NCI-H2171 treated with DMSO at 0.1 percent for 48 hours (cell line): ENCODE results near the gene ARRDC3.
A peak's percentile ranks its signal among the peaks of the same experiment; 100 is the strongest.

ENCODE experiments used
- DNase-seq: peaks from one replicate; lab custom pipeline; 2025; lab: John Stamatoyannopoulos, UW

The ARRDC3 gene

DNA sequence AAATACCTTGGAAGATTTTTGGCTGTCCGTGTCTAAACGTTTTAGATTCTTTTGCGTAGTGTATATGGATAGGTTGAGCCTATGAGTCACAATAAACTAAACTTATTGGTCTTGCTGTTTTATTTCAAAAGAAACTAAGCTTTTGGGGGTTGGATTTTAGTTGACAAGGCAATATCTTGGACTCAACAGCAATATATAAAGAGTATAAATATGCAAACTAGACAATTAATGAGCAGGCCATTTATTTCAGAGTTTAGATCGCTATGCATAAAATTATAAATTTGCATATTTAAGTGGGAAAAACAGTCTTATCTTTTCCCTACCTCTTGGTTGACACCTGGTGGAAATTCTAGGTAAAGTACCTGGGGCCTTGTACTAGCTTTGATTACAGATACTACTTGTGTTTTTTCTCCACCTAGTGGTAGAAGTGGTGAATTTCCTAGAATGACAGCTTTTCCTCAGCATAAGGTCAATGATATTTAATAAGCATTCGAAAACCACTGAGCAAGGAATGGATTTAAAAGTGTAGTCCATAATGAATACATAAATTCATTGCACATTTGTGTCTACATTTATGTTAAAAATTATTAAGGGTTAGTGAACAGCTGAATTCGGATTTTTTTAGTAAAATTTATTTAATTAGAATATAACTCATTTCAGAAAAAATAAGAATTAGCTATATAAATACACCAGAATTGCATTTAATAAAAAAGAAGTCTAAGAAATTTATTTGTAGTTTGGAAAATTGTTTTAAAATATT is 1.7 kb upstream of the ARRDC3 start:
- peak; percentile 87 for DNase-seq

DNA sequence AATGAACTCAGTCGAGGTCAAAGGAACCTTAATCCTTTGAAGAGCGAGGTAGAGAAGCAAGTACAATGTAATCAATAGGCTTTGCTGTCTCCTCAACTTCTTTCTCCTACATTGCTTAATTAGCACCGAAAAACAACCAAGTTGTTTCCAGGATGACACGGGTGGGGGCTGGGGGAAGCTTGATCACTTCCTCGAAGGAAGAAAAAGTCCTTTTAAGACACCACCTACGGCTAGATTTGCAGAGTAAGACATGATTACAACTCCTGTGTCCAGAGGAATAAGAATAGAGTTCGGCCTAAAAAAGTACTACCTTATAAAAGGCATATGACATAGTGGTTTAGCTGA is 811 bp upstream of the ARRDC3 start:
- DNase-seq = peak; percentile 30

GRCh38 chr5:91382530-91383026 is 539 bp downstream of the ARRDC3 start:
- DNase-seq = peak; percentile 64

DNA sequence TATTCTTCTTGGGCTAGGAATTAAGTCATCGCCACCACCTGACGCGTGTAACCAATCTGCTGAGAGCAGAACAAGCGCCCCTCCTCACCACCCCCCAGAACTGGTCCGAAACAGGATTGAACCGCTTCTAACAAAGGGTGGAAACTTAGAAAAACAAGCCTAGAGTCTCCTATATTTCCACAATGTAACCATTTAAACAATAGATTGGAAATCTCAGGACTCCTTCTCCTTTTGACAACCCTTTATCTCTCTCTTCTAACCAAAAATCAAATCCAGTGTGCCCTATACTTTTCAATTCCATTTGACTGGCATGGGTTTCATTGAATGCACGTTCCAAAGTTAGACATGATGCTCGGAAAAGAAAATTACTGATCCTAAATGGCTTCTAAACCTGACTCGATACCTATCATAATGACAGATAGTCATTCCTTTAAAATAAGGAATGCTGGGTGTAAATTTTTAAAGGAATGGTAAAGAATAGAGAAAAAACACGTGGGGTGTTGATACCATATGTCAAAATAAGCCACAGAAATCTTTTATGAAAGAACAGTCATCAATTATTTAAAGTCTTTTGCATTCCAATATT is 1.2 kb downstream of the ARRDC3 start:
- DNase-seq = peak; percentile 80

DNA sequence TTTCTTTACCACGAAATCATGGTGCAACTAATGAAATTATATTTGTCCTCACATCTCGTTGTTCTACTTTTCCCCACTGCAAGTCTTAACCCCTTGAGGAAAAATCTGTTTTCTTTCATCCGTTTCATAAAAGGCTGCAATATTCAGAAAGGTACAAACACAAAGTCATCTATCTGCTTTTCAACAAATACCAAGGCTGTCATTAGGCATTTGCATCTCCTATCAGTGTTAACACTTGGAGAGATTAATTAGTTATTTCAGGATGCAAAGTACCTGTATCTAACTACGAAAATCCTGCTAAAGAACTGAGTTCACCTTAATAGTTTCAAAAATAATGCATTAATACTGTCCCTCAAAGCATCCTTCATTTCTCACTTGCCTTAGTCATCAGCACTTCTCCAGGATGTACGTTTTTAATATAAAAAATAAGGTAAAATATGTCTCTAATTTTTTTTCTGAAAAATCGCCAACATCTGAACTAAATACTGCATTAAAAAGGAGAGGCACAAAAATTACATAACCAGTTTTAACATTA is 1.8 kb downstream of the ARRDC3 start:
- no peak for DNase-seq

DNA sequence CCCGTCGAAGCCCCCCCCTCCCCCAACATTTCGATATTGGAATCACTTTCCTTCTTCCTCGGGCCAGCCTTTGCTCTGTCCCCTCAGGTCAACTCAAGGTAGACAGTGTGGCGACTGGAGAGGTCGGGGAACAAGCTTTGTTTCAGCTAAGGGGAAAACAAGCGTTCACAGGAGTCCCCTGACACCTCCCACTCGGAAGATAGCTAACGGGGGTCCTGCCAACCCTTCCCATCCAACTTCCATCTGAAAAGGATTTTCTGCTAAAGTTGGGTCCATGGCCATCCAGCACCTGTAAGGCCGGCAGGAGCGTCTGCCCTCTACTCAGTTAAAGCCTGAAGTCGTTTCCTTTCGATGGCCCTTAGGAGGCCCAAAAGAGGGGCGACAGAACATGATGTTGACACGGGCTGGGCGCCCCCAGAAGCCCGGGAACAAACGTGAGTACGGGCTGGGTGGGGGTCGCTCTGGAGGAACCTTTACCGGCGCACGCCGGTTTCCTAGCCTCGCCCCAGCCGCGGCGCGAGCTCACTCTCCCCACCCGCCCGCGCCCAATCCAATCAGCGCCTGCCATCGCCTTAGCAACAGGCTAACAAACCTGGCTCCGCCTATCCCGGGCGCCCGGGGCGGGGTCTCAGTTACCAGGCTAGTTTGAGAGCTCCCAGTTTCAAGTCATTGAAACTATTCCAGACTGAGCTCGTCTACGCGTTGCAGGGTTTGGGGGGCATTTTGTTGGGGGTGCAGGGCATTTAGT is 2.5 kb downstream of the ARRDC3 start:
- DNase-seq = peak; percentile 85

- peak; percentile 89 for DNase-seq
Measured at GRCh38 chr5:91379914-91380490, 3.1 kb downstream of the ARRDC3 start.

DNA sequence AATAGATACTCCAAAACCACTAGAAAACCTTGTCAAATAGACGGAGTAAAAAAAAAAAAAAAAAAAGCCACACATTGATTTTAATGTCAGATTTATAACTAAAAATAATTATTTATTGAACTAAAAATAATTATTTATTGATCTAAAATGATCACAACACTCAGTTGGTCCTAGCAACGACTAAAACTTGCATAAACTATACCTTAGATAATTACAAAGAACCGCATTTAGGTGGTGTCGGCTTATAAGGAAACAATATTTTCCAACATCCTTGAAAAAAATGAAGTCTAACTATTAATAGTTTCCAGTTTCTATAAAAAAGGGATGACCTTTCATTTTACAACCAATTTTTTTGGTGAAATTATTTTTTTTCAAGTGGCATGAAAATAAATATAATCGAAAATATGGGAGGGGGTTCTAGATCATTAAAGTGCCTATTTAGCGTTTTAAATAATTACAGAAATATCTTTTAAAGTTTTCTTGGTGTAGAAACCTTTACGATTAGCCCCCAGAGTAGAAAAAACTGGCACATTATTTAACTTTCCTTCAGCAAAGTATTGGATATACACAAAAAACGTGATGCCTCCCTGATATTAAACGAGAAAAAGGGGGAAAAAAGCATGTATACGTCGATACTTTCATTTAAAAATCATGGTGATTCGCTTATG is 3.7 kb downstream of the ARRDC3 start:
- DNase-seq = no peak

GRCh38 chr5:91378752-91379211 is 4.3 kb downstream of the ARRDC3 start:
- DNase-seq = peak; percentile 12

GRCh38 chr5:91374893-91375520 is 8.1 kb downstream of the ARRDC3 start:
- no peak for DNase-seq

- no peak for DNase-seq
Measured at GRCh38 chr5:91373600-91373999, 9.5 kb downstream of the ARRDC3 start.

DNA sequence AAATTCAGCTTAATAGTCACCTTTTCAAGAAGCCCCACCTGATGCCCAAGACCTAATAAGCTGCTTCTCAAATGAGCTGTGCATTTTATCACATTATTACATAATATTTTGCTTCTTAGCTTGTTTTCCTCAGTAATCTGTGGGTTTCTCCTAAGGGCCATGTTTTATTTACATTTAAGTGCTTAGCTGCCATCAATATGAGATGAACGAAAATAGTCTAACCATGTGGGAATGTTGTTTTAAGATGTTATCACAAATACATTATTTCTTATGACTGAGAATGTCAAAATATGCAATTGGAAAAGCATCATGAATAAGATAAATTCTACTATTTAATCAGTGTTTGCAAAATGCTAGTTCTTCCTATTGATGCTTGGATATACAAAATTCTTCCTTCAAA is 10.1 kb downstream of the ARRDC3 start:
- no peak for DNase-seq

GRCh38 chr5:91369480-91369879 is 13.6 kb downstream of the ARRDC3 start:
- no peak for DNase-seq

DNA sequence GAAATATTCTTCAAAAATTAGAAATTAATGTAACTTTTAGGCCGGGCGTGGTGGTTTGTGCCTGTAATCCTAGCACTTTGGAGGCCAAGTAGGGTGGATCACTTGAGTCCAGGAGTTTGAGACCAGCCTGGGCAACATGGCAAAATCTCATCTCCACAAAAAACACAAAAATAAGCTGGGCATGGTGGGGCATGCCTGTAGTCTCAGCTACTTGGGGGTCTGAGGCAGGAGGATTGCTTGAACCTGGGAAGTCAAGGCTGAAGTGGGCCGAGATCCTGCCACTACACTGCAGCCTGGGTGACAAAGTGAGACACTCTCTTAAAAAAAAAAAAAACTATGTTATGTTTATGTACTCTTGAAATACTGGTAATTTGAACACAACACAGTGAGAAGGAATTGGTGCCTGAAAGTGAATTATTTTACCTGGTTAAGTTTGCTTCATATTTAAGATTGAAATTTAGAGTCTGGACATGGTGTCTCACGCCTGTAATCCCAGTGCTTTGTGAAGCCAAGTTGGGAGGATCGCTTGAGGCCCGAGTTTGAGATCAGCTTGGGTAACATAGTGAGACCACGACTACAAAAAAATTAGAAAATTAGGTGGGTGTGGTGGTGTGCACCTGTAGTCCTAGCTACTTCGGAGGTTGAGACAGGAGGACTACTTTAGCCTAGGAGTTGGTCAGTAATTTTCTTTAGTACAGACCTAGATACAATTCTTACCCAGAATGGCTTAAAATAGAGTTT is 15.0 kb downstream of the ARRDC3 start:
- no peak for DNase-seq

DNA sequence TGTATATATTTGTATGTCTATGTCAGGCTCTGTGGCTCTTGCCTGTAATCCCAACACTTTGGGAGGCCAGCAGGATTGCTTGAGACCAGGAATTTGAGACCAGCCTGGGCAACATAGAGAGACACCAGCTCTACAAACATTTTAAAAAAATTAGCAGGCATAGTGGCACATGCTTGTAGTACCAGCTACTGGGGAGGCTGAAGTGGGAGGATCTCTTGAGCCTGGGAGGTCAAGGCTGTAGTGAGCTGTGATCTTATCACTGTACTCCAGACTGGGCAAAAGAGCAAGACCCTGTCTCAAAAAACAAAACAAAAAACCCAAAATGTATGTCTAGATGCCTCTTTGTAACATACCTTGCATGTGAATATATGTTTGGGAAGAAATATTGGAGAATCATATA is 15.8 kb downstream of the ARRDC3 start:
- no peak for DNase-seq

DNA sequence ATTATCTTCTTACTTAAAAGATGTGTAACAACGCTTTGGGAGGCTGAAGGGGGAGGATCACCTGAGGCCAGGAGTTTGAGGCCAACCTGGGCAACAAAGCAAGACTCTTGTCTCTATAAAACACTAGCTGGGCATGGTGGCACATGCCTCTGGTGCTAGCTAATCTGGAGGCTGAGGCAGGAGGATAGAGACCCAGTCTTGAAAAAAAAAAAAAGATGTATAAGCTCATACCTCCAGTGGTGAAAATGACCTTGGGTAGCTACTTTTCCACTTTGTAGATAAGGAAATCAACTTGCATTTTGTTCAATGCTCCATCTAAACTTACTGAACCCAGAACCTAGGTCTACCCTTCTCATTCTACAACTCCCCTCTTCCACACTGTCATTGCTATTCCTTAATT is 16.6 kb downstream of the ARRDC3 start:
- no peak for DNase-seq

DNA sequence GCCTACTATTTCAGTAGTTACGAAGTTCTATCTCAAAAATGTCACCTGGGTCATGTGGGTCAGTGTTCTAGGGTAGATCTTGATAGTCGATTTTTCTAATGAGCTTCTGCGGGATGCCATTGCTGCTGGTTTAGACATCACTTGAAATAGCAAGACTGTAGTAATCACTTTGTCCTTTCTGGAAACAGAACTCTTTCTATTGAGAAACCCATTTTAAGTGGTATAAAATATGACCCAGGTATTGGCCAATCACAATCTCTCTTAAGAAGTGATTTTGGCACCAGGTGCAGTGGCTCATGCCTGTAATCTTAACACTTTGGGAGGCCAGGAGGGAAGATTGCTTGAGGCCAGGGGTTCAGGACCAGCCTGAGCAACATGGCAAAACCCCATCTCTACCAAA is 17.6 kb downstream of the ARRDC3 start:
- no peak for DNase-seq

GRCh38 chr5:91362935-91363334 is 20.2 kb downstream of the ARRDC3 start:
- no peak for DNase-seq

- DNase-seq = no peak
Measured at GRCh38 chr5:91361790-91362189, 21.3 kb downstream of the ARRDC3 start.

- DNase-seq = no peak
Measured at GRCh38 chr5:91361055-91361701, 21.9 kb downstream of the ARRDC3 start.
